ENCODE measurements around the gene FBP2. TPM values are rescaled to one million over a fixed set of nuclear protein-coding genes. Genes with fewer than 3 reads are reported as not detected.

The FBP2 gene
- total and polyA plus RNA-seq, 2 experiments from 2014 or later: not detected

- H3K4me3 ChIP-seq: no peak overlapping the region
- H3K36me3 Mint-ChIP-seq (ENCODE audit: low read depth): no peaks in the 10 kb centered on the region
- TF ChIP-seq POLR2AphosphoS5 (IDR thresholded peaks at IDR 0.05; ENCODE audit: low read depth) (no peak), ETS1 (IDR thresholded peaks at IDR 0.05) (no peak), CREB1 (CRISPR knock-in tag; IDR thresholded peaks at IDR 0.05; ENCODE audit: low read depth) (no peak), EZH2phosphoT487 (IDR thresholded peaks at IDR 0.05; ENCODE audit: unreplicated experiment) (no peak), ZNF462 (CRISPR knock-in tag; IDR thresholded peaks at IDR 0.05) (no peak), ZNF114 (CRISPR knock-in tag; IDR thresholded peaks at IDR 0.05) (no peak), JUNB (IDR thresholded peaks at IDR 0.05; ENCODE audit: unreplicated experiment) (no peak), ZNF331 (CRISPR knock-in tag; IDR thresholded peaks at IDR 0.05; ENCODE audit: low read depth) (no peak), STAT1 (IDR thresholded peaks at IDR 0.05; ENCODE audit: unreplicated experiment) (no peak), NANOG (IDR thresholded peaks at IDR 0.05; ENCODE audit: borderline replicate concordance) (no peak), CTCF (conservative IDR thresholded peaks at IDR 0.05; ENCODE audit: low read depth in 2 of 2) (no peak), REST (IDR thresholded peaks at IDR 0.05; ENCODE audit: unreplicated experiment) (no peak), EZH2 (IDR thresholded peaks at IDR 0.05; ENCODE audit: low read depth, unreplicated experiment) (no peak)
- peaks cover 8% of the 10 kb centered on the region for H3K4me1 ChIP-seq (ENCODE audit: insufficient read depth)
- no peaks in the 10 kb centered on the region for H3K27me3 ChIP-seq (ENCODE audit: insufficient read depth)
- DNase-seq (ENCODE audit: low spot score) (no peak), ATAC-seq (no peak)
- no peak overlapping the region for H3K27ac Mint-ChIP-seq
- no peaks in the 10 kb centered on the region for H3K79me2 ChIP-seq (replicated peaks; ENCODE audit: insufficient read depth)
- peaks cover 11% of the 10 kb centered on the region for H3K27me3 Mint-ChIP-seq (ENCODE audit: insufficient read depth, low read depth, poor library complexity)
- no peak overlapping the region for H3K4me2 ChIP-seq
- no peaks in the 10 kb centered on the region for H3K9me3 Mint-ChIP-seq
- H3K4me3 Mint-ChIP-seq: no peak overlapping the region
- no peaks in the 10 kb centered on the region for H3K9me2 ChIP-seq (ENCODE audit: insufficient read depth)
- H3K36me3 ChIP-seq (ENCODE audit: insufficient read depth): no peaks in the 10 kb centered on the region
- H4K20me1 ChIP-seq (replicated peaks; ENCODE audit: insufficient read depth): no peaks in the 10 kb centered on the region
- peaks cover 13% of the 10 kb centered on the region for H3K4me1 Mint-ChIP-seq
- no peak overlapping the region for H3K27ac ChIP-seq (ENCODE audit: low read depth)
- no peaks in the 10 kb centered on the region for H3F3A ChIP-seq (replicated peaks; ENCODE audit: low read depth)
- H2AFZ ChIP-seq: no peak overlapping the region
Measured at GRCh38 chr9:94625835-94626234, 32.2 kb upstream of the FBP2 start.
